Type B pancreatic cell (in vitro differentiated cells): ENCODE results near the gene BTBD8. TPM values are rescaled to one million over a fixed set of nuclear protein-coding genes. Genes with fewer than 3 reads are reported as not detected.

Source experiments
- DNase-seq: peaks from one replicate; pipeline ENCODE4 v3.0.0; 2021; ENCODE audit warnings: mixed read lengths; ENCODE audit not compliant: unreplicated experiment; ENCODE audit errors: extremely low spot score
- H3K27ac Mint-ChIP-seq: 2 replicates; pipeline ENCODE4 v1.8.0; 2021; ENCODE audit warnings: mild to moderate bottlenecking, mixed read lengths
- H3K27me3 Mint-ChIP-seq: 2 replicates; pipeline ENCODE4 v1.8.0; 2021; ENCODE audit warnings: mixed read lengths
- H3K36me3 Mint-ChIP-seq: 2 replicates; pipeline ENCODE4 v1.8.0; 2021; ENCODE audit warnings: mixed read lengths
- H3K4me1 Mint-ChIP-seq: one replicate; pipeline ENCODE4 v1.8.0; 2021; ENCODE audit warnings: mixed read lengths; ENCODE audit not compliant: unreplicated experiment
- H3K4me3 Mint-ChIP-seq: 2 replicates; pipeline ENCODE4 v1.8.0; 2021; ENCODE audit warnings: mild to moderate bottlenecking, mixed read lengths
- H3K9me3 Mint-ChIP-seq: 2 replicates; pipeline ENCODE4 v1.8.0; 2021; ENCODE audit warnings: mixed read lengths
- total RNA-seq: library from RNA; stranded (reverse); gene quantifications from 2 replicates; pipeline ENCODE4 v1.2.1, GENCODE V29; 2021; ENCODE audit warnings: low replicate concordance
- TF ChIP-seq, protein P1 (sequence below): fragments of 200-600 bp; sonication (generic); conservative IDR thresholded peaks from 2 replicates; pipeline ENCODE4 v1.5.0; 2021; ENCODE audit warnings: antibody characterized with exemption, mild to moderate bottlenecking

The BTBD8 gene
- total RNA-seq, 1 donor from 2014 or later: 4.8 TPM

DNA sequence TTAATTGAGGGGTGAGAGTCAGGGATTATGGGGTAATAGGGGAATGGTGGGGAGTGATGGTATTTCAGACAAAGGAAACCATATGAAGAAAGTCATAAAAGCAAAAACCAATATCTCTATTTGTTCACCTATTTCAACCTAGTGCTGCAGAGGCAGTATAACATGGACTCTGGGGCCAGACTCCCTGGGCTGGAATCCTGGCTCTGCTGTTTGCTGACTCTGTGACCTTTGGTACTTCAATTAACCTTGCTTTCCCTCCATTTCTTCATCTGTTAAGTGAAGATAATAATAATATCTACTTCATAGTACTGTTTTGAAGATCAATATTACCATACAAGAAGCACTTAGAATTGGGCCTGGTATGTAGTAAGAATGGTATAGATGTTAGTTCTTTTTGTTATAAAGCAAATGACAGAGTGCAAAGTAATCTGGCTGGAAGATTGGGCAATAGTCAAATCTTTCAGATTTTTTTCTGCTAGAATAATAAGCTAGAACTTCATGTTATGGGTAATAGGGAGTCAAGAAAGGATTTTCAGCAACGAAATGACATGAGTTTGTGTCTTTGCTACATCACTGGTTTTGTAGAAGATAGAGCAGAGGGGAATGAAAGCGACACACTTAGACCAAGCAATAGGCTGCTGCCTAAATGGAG is 41.3 kb upstream of the BTBD8 start:
- H3K4me3 Mint-ChIP-seq: no peak overlapping the region
- H3K27me3 Mint-ChIP-seq: peaks cover 2% of the 10 kb centered on the region
- DNase-seq: no peak
- H3K36me3 Mint-ChIP-seq: no peaks in the 10 kb centered on the region
- no peak overlapping the region for H3K27ac Mint-ChIP-seq
- TF ChIP-seq, protein P1, sequence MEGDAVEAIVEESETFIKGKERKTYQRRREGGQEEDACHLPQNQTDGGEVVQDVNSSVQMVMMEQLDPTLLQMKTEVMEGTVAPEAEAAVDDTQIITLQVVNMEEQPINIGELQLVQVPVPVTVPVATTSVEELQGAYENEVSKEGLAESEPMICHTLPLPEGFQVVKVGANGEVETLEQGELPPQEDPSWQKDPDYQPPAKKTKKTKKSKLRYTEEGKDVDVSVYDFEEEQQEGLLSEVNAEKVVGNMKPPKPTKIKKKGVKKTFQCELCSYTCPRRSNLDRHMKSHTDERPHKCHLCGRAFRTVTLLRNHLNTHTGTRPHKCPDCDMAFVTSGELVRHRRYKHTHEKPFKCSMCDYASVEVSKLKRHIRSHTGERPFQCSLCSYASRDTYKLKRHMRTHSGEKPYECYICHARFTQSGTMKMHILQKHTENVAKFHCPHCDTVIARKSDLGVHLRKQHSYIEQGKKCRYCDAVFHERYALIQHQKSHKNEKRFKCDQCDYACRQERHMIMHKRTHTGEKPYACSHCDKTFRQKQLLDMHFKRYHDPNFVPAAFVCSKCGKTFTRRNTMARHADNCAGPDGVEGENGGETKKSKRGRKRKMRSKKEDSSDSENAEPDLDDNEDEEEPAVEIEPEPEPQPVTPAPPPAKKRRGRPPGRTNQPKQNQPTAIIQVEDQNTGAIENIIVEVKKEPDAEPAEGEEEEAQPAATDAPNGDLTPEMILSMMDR: no peak
- H3K4me1 Mint-ChIP-seq: peaks cover 5% of the 10 kb centered on the region
- H3K9me3 Mint-ChIP-seq: no peaks in the 10 kb centered on the region

DNA sequence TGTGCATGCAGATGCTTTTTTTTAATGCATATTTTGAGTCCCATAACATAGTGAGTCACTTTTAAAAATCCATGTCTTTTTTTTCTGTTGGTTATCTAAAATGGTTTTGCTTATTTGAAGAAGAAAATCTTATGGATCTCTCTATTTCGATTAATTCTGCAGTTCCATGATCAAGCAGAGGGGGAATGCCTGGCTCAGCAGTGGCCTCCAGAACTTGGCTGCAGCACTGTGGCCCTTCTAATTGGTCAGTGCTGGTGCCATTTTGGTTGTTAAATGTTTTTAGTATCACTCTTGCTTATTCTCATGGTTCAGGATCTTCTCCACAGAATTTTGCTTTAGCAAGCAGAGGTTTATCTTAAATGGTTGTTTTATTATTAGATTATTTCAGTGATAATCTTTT is 39.2 kb upstream of the BTBD8 start:
- H3K4me1 Mint-ChIP-seq: peaks cover 5% of the 10 kb centered on the region
- no peaks in the 10 kb centered on the region for H3K9me3 Mint-ChIP-seq
- no peaks in the 10 kb centered on the region for H3K27me3 Mint-ChIP-seq
- no peak for DNase-seq
- H3K27ac Mint-ChIP-seq: no peak overlapping the region
- TF ChIP-seq, protein P1: no peak
- no peaks in the 10 kb centered on the region for H3K36me3 Mint-ChIP-seq
- no peak overlapping the region for H3K4me3 Mint-ChIP-seq

DNA sequence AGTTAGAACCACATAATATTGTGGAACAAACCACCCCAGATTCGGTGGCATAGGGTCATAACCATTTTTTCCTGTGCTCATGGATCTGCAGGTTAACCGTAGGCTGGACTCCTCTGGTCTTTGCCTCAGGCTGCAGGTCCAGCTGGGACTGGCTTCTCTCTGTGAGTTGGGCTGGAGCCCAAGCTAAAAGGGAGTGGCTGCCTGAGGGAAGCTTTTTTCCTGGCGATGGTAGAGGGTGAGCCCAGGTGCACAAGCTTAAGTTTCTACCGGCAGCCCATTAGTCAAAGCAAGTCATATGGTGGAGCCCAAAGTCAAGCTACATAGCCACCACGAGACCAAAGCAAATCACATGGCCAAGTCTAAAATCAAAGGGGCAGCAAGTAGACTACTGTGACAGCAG is 36.5 kb upstream of the BTBD8 start:
- Mint-ChIP-seq H3K36me3 (no peaks in the 10 kb centered on the region), H3K4me1 (no peaks in the 10 kb centered on the region), H3K4me3 (no peak overlapping the region), H3K27me3 (no peaks in the 10 kb centered on the region), H3K9me3 (no peaks in the 10 kb centered on the region), H3K27ac (no peak overlapping the region)
- DNase-seq: no peak
- TF ChIP-seq, protein P1: no peak

DNA sequence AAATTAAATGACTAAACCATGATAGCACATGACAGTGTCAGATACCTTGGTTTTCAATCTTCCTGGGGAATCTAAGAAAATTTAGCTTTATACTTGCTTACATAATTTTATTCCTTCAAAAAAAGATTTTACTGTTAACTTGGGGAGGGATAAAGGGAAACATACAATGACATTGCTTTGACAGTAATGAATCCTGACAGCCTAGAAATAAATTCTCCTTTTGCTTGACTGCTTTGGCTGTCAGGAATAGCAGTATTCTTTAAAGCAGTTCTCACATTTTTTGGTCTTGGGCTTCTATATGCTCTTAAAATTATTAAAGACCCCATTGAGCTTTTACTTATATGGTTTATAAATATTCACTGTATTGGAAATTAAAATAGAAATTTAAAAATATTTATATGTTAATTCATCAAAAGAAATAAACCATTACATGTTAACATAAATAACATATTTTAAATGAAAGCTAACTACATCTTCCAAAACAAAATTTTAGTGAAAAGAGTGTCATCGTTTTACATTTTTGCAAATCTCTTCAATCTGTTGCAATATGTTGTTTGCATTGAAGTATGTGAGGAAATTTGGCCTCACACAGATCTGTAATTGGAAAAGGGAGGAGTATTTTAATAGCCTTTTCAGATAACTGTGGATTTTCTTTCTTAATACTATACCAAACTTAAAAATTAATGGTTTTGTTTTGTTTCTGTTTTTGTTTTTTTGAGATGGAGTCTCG is 34.2 kb upstream of the BTBD8 start:
- Mint-ChIP-seq H3K27ac (no peak overlapping the region), H3K36me3 (no peaks in the 10 kb centered on the region), H3K4me3 (no peak overlapping the region), H3K4me1 (no peaks in the 10 kb centered on the region), H3K27me3 (no peaks in the 10 kb centered on the region), H3K9me3 (no peaks in the 10 kb centered on the region)
- TF ChIP-seq, protein P1: no peak
- DNase-seq: no peak

DNA sequence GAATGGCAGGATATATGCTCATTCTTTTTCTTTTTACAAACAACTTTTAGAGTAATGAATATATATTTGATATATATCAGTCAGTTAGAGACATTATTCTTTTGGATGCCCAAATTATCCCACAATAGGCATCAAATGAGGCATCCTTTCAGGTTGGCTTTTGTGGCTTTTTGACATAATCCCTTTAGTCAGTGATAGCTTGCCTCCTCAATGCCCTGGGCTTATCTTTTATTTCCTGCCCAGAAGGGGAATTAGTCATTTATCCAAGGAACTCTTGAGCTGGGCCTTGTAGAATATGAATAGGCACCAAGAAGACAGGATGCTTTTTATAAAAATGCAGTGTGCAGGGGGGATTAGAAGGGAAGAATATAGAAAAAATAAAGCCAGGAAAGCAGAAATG is 28.2 kb upstream of the BTBD8 start:
- DNase-seq: no peak
- Mint-ChIP-seq H3K9me3 (no peaks in the 10 kb centered on the region), H3K4me3 (no peak overlapping the region), H3K27me3 (no peaks in the 10 kb centered on the region), H3K27ac (no peak overlapping the region), H3K36me3 (no peaks in the 10 kb centered on the region), H3K4me1 (no peaks in the 10 kb centered on the region)
- TF ChIP-seq, protein P1: no peak
